ENCODE results near the gene ABCB11.

The ABCB11 gene

DNA sequence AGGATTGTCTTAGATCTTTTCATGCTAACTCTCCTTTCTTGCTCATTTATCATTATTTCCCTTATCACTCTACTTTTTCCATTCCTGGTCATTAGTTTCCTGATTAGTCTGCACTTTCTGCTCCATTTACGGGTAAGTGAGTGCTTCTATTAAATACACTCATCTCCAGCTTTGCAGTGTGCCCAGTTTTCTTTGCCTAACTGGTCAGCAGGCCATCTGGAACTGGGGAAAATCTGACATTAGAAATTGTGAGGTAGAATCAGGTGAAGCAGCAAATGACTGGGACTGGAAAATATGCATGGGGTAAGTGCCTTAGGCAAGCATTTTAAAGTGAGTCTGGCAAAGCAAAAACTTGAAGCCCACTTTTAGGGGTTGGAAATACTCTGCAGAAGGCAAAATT is 100.9 kb downstream of the ABCB11 start:
- no peak for DNase-seq (ENCODE audit: low read depth)

DNA sequence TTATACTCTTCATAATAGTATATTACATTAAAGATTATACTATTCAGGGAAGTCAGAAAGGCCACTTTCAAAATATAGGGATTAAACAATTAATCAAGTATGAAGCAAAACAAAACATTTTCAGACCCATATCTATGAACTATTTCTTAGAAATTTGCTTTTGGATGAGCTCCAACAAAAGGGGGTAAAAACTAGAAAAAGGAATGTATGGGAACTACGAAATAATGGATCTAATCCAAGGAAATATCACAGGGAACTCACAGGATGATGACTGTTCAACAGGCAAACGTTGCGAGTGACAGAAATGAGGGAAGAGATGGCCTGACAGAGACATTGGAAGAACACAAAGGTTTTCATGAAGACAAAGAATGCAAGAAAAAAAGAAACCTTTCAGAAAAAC is 102.1 kb downstream of the ABCB11 start:
- no peak for DNase-seq (ENCODE audit: low read depth)

DNA sequence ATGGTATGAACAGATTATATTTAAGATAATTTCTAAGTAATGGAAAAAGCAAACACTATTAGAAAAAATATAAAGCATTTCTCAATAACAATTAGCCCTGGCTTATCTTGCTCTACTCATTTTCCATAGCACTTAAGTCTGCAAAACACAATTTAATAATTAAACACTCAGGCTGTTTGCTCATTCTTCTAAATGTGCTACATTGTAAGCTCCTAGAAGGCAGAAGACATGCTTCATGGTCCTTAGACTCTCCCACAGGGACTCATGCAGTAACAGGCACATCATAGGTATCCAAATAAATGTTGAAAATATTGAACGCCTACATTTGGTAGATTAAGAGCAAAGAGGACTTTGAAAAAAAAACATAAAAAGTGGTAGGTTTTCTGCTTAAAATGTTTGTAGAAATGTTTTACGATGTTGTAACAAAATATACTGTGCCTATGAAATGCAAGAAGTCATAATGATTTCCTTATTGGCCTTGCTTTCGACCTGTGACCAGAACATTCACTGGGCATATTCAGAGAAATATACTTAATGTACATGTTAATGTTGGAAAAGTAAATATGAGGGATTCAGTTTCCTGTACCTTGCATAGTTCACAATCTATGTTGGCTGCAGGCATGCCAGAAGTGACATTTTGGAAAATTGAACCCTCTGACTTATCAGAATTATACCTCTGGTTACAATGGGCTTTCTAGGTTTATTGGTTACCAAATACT is 102.9 kb downstream of the ABCB11 start:
- no peak for DNase-seq (ENCODE audit: low read depth)

GRCh38 chr2:168926621-168927386 is 104.3 kb downstream of the ABCB11 start:
- no peak for DNase-seq (ENCODE audit: low read depth)

- DNase-seq (ENCODE audit: low read depth), result no peak
Observed at GRCh38 chr2:168920504-168921157, 110.5 kb downstream of the ABCB11 start.

- DNase-seq (ENCODE audit: low read depth), result no peak
Observed at GRCh38 chr2:168916331-168916675, 114.8 kb downstream of the ABCB11 start.

DNA sequence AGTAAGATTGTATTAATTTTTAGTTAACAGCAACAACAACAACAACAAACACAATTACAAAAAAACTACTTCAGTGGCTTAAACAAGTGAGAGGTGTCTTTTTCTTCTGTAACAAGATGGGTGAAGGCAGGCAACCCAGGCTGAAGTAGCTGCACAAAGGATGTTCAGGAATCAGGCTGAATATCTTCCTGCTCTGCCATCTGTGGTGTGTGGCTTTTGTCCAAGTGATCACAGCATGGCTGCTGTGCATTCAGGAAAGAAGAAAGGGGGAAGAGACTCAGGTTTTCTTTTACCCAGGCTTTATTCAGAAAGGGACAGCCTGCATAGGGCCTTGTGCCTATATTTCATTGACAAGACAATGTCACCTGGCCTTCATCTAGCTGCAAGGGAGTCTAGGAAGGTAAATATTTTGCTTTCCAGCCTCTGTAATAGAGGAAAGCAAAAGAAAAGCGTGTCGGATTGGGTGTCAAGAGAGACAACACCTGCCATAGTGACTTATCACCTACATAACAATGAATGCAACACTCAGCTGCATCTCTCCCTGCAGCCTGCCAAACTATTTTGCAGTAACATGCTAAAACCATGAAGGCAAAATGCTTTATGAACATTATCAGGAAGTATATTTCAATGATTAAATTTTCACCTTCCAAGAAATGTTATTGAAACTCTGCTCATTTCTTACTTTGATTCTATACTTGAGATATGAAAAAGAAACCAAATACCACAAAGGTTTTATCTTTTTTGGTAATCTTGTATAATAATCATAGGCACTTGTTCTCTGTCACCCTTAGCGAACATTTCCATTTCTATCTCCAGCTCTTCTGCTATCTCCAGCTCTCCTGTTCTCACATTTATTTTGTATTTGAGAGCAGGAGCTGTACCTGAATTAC is 115.4 kb downstream of the ABCB11 start:
- no peak for DNase-seq (ENCODE audit: low read depth)

GRCh38 chr2:168913495-168913894 is 117.6 kb downstream of the ABCB11 start:
- no peak for DNase-seq (ENCODE audit: low read depth)

DNA sequence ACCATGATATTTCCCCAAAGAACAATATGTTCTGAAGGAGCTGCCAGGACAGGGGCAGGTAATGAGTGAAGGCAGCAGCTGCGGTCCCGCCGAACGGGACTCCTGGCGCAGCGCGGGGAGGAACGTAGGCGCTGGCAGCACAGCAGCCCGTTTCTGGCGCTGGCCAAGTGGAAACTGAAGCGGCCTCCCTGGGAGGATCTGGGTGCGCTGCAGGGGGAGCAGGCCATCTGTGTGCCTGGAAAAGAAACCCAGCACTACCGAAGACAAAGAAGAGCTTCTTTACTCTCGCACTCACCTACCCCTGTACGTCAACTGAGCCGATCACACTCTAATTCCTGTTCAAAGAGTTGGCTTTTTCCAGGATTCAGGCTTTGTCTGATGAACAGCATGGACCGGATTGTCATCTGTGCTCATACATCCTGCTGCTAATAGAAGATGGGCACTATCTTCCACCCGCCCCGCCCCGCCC is 118.2 kb downstream of the ABCB11 start:
- no peak for DNase-seq (ENCODE audit: low read depth)

DNA sequence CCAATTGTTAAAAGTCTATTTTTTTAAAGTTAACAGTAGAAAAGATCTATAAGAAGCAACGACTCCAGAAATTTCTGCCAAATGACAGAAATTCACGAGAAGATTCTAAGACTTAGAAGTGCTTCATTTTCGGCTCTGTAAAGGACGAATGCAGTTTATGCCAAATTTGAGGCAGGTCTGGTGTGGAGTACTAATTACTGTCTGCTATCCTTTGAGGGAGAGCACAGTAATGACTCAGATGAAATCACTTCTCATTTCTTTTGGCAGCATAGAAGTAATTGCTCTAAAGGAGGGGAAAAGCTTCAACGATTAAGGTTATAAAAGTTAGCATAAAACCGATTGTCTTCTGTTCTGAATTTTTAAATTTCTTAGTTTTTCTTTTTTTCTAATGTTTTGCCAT is 118.7 kb downstream of the ABCB11 start:
- DNase-seq (ENCODE audit: low read depth), result no peak

DNA sequence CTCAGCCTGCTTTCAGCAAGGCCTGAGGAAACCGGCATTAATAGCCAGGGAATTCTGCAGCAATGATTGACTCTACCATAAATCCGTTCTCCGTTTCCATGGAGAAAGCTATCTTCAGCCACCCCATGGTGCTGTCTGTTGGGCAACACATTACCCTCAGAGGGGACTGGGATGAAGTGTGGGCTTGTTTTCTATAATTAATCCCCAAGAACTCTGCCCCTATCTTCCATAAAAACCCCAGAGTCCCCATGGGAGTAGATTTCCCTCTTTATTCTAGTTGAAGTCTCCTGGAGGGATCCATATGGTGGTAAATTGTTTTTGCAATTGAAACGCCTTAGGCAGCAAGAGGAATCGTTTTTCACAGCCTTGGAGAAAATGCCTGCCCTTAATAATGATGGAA is 120.8 kb downstream of the ABCB11 start:
- DNase-seq (ENCODE audit: low read depth), result no peak

DNA sequence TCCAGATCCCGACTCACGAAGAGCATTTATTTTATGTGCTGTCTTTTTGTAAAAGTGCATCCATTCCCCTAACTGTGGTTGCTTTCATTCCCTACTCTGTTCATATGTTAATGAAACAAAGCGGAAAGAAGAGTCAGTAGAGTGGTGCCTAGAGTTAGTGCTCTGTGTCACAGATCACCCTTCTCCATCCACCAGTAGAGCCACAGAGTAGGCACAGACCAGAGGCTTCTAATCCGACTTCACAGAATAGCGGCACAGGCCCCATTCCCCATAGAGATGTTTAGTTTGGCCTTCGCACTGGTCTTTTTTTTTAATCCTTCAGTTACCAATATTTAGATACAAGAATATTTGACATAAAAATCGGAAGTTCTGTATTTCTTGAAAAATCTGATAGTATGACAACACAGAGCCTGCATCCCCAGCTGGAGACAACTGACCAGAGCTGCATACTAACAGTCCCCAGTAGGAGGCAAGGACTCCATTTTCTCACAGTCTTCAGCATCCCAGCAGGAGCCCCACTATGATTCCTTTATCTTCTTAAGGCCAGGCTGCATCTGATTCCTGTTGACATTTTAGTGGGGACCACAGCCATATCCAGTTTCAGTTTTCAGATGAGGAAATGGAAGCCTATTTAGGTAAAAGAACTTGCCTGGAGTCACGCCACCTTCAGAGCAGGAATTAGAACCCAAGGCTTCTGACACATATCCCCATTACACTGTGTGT is 123.0 kb downstream of the ABCB11 start:
- no peak for DNase-seq (ENCODE audit: low read depth)

DNA sequence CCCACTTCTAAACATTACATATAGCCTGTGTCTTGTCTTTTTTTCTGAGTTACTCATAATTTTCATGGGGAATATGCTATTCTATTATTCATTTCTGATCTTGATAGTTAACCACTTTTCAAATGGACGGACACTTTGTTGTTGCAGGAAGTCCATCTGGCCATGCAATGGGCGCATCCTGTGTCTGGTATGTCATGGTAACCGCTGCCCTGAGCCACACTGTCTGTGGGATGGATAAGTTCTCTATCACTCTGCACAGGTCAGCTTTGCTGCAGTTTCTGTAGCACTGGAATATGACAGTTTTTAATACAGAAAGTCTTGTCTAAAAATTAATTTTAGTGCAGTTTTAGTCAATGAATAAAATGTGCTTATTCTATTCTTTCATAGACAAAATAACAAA is 126.8 kb downstream of the ABCB11 start:
- DNase-seq (ENCODE audit: low read depth), result no peak

- DNase-seq (ENCODE audit: low read depth), result no peak
Observed at GRCh38 chr2:168903888-168904287, 127.2 kb downstream of the ABCB11 start.

DNA sequence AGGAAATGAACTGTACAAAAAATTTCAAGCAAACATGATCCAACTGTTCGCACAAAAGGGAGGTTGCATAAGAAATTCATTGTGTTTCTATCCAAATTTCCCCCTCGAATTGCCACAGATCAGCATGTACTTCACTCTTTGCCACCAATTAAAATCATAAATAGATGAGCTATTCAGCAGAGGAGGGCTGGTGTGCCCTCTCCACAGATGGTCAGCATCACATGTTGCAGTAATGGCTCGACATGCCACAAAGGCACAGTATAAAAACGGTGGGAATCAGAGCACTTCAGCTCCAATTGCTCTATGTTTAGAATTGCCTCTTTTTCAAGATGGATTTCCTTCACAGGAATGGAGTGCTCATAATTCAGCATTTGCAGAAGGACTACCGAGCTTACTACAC is 130.1 kb downstream of the ABCB11 start, which contains the start of gene G6PC2:
G6PC2 (plus strand) TSS at position 289 of the 400 bp plus-strand sequence; CDS start at position 330, 41 bp downstream.
- no peak for DNase-seq (ENCODE audit: low read depth)

DNA sequence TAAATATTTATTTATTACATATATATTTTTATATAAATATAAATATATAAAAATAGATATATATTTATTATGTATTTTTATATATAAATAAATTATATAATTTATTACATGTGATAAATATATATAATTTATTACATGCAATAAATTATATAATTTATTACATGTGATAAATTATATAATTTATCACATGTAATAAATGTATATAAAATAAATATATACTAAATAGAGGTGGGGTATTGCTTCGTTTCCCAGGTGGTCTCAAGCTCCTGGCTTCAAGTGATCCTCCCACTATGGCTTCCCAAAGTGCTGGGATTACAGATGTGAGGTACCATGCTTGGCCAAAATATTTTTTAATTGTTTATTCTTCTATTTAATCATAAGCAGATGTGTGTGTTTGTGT is 133.7 kb downstream of the ABCB11 start:
- no peak for DNase-seq (ENCODE audit: low read depth)

GRCh38 chr2:168896783-168897182 is 134.3 kb downstream of the ABCB11 start:
- DNase-seq (ENCODE audit: low read depth), result no peak

DNA sequence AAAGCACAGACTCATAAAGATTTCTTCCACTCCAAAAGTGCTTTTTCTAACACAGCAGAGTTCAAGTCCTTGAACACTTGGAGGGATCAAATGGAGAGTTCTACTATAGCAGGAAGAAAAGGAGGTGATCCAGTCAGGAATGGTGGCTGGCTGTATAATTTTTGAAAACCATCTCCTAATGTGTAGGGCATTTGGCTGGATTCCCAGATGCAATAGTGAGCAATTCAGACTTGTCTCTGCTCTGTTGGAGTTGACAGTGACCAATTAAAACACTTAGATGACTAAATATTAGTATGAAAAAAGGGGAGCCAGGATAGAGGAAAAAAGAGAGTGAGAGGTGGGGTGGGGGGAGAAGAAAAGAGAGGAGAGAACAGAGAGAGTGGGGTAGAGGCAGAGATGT is 135.4 kb downstream of the ABCB11 start:
- no peak for DNase-seq (ENCODE audit: low read depth)

GRCh38 chr2:168894720-168895119 is 136.4 kb downstream of the ABCB11 start:
- DNase-seq (ENCODE audit: low read depth), result no peak

GRCh38 chr2:168894101-168894500 is 137.0 kb downstream of the ABCB11 start:
- no peak for DNase-seq (ENCODE audit: low read depth)

GRCh38 chr2:168892327-168892726 is 138.8 kb downstream of the ABCB11 start:
- no peak for DNase-seq (ENCODE audit: low read depth)

Measured in stimulated activated CD4-positive, alpha-beta T cell treated with anti-CD3 and anti-CD28 coated beads, Interleukin-2, amount 100 ng/mL, for 4 hours (primary cell).